Left forelimb (tissue), 1 donor: ENCODE data around the gene SZRD1.

Experiments
- DNase-seq: peaks from one replicate; pipeline ENCODE4 v3.0.0-alpha.2; 2018; ENCODE audit warnings: low spot score

SZRD1 gene

DNA sequence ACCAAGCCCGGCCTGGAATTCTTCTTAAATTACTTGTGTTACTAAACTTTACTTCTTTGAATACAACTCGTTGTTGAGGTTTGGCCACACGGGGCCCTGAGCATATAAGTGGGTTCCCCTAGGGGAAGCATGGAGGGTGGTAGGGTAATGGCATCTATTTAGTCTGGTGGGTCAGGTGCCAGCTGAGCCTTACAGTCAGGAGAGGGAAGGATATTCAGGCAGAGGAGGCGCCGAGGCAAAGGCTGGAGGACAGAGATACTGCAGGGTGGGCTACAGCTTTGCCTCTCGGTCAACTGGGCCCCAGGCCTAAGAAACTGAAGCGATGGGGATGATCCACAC, 73.1 kb downstream of the SZRD1 start:
- no peak for DNase-seq

DNA sequence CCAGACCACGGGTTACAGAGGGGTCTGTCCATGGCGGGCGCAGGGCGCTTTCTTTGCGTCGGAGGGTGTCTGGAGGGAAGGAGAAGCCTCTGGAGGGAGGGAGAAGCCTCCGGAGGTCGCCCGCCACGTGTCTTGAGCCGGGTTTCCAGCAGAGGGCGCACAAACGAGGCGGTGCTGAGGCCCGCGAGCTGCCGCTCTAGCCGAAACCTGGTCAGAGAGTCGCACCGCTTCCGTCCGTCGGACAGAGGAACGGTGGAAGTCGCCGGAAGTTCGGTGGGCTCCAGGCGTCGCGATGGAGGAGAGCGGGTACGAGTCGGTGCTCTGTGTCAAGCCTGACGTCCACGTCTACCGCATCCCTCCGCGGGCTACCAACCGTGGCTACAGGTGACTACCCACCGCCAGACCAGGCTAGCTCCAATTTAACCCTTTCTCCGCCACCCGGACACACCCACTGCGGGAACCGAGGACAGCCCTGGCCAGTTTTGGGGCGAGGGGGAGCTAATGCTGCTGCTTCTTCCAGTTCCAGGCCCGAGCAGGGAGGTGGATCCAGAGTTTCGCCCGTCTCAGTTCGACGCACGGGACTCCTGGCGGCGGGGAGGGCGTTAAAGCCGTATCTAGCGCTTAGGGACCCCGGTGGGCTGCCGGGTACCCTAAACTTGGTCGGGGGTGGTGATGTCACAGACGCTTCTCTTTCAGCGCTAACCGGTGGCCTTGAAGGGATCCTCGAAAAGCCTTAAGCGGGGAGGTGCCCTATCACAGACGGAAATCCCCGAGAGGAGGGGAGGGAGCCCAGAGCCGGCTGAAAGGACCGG, 73.6 kb downstream of the SZRD1 start, which contains the start of gene NECAP2:
Gene NECAP2, plus strand, starts transcription at position 255 of the 812 bp plus-strand sequence. Its CDS starts 38 bp downstream, at position 293.
- DNase-seq: peak; percentile 96

- no peak for DNase-seq
Observed at GRCh38 chr1:16441282-16441665, 74.2 kb downstream of the SZRD1 start.

GRCh38 chr1:16442265-16442664, 75.2 kb downstream of the SZRD1 start:
- DNase-seq: no peak

GRCh38 chr1:16442941-16443340, 75.9 kb downstream of the SZRD1 start:
- DNase-seq: no peak

- DNase-seq: no peak
Observed at GRCh38 chr1:16443975-16444770, 77.1 kb downstream of the SZRD1 start.

- DNase-seq: no peak
Observed at GRCh38 chr1:16445052-16445451, 78.0 kb downstream of the SZRD1 start.

GRCh38 chr1:16446116-16446515, 79.1 kb downstream of the SZRD1 start:
- no peak for DNase-seq

- DNase-seq: no peak
Observed at GRCh38 chr1:16447641-16448040, 80.6 kb downstream of the SZRD1 start.
